Prostate gland (tissue), 2 donors: ENCODE measurements around the gene SLC24A3.

Experiments
- POLR2A ChIP-seq: fragments of 450-650 bp; IDR thresholded peaks from one replicate; pipeline ENCODE4 v1.6.1; 2016; ENCODE audit warnings: antibody characterized with exemption, mild to moderate bottlenecking
- POLR2AphosphoS5 ChIP-seq: sonication (generic); formaldehyde crosslinking; IDR thresholded peaks from one replicate; pipeline ENCODE4 v1.6.1; 2017; ENCODE audit warnings: antibody characterized with exemption
- TF ChIP-seq, protein P1 (sequence below), 4 experiments: fragments of 200-600 bp in 2 of 4; fragments of 450-650 bp in 2 of 4; sonication (generic) in 2 of 4; IDR thresholded peaks; 1 replicate in 3 of 4; 2 replicates in 1 of 4; pipeline ENCODE4 v1.5.1; 2016 to 2019; ENCODE audit warnings: antibody characterized with exemption in 4 of 4, mild to moderate bottlenecking in 2 of 4, moderate library complexity in 2 of 4

DNA sequence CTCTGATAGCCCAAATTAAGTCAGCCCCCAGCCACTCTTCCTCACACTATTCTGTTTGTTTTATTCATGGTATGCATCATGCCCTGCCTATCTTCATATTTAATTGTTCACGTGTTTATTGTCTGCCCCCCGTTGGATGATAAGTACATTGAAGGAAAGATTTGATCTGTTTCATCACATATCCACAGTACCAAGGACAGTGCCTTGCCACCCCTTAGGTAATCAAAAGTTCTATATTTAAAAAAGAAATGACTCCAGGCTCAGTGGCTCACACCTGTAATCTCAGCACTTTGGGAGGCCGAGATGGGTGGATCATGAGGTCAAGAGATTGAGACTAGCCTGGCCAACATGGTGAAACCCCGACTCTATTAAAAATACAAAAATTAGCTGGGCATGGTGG is 535.5 kb downstream of the SLC24A3 start:
- TF ChIP-seq, protein P1, sequence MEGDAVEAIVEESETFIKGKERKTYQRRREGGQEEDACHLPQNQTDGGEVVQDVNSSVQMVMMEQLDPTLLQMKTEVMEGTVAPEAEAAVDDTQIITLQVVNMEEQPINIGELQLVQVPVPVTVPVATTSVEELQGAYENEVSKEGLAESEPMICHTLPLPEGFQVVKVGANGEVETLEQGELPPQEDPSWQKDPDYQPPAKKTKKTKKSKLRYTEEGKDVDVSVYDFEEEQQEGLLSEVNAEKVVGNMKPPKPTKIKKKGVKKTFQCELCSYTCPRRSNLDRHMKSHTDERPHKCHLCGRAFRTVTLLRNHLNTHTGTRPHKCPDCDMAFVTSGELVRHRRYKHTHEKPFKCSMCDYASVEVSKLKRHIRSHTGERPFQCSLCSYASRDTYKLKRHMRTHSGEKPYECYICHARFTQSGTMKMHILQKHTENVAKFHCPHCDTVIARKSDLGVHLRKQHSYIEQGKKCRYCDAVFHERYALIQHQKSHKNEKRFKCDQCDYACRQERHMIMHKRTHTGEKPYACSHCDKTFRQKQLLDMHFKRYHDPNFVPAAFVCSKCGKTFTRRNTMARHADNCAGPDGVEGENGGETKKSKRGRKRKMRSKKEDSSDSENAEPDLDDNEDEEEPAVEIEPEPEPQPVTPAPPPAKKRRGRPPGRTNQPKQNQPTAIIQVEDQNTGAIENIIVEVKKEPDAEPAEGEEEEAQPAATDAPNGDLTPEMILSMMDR (IDR thresholded peaks at IDR 0.05) = no peak
- TF ChIP-seq POLR2A (no peak), POLR2AphosphoS5 (no peak)
